Aorta (tissue), 5 donors: ENCODE measurements around the gene BTBD10. TPM values are rescaled to one million over a fixed set of nuclear protein-coding genes. Genes with fewer than 3 reads are reported as not detected.
"Not testable (repeated sequence)": the region's sequence is repeated elsewhere in the genome, so short reads cannot be mapped to it uniquely, and the experiment has no call there.

Experiments used
- ATAC-seq: fragments of 200-7000 bp; cut with Tn5 transposase; one replicate; pipeline ENCODE4 v1.9.1; 2022; ENCODE audit warnings: moderate library complexity; ENCODE audit not compliant: low FRiP score
- DNase-seq, 2 donors: peaks; one replicate each; pipeline ENCODE4 v3.0.0-alpha.2; 2020
- H3K27ac ChIP-seq, 2 donors: one replicate each; pipeline ENCODE4 v1.5.1; 2013; ENCODE audit warnings: low read length in 2 of 2, mild to moderate bottlenecking in 2 of 2, moderate library complexity in 2 of 2, control low read depth in 1 of 2, inconsistent platforms in 1 of 2, low read depth in 1 of 2
- H3K27me3 ChIP-seq, 2 donors: one replicate each; pipeline ENCODE4 v1.6.1; 2013; ENCODE audit warnings: control low read depth in 1 of 2, low read length in 1 of 2, mild to moderate bottlenecking in 1 of 2, moderate library complexity in 1 of 2; ENCODE audit not compliant: insufficient read depth in 2 of 2, control insufficient read depth in 1 of 2
- H3K36me3 ChIP-seq, 2 donors: one replicate each; pipeline ENCODE4 v1.6.1; 2013; ENCODE audit warnings: control low read depth in 1 of 2, low read length in 1 of 2, mild to moderate bottlenecking in 1 of 2; ENCODE audit not compliant: insufficient read depth in 2 of 2, control insufficient read depth in 1 of 2
- H3K4me1 ChIP-seq, 2 donors: one replicate each; pipeline ENCODE4 v1.6.1; 2013; ENCODE audit warnings: low read length in 2 of 2, control low read depth in 1 of 2, mild to moderate bottlenecking in 1 of 2, moderate library complexity in 1 of 2; ENCODE audit not compliant: insufficient read depth in 2 of 2, control insufficient read depth in 1 of 2
- H3K4me3 ChIP-seq, 2 donors: one replicate each; pipeline ENCODE4 v1.5.1; 2013; ENCODE audit warnings: low read length in 2 of 2, control low read depth in 1 of 2, mild to moderate bottlenecking in 1 of 2
- H3K9me3 ChIP-seq: one replicate; pipeline ENCODE4 v1.6.1; 2013; ENCODE audit warnings: mild to moderate bottlenecking, low read length; ENCODE audit not compliant: control insufficient read depth
- WGBS, 2 donors: extraction: QIAGEN DNeasy Blood & Tissue Kit; methylation state at CpG; one replicate each; pipeline ENCODE4 v1.1.7; 2013; 5-methylcytosine and 5-hydroxymethylcytosine counted together
- intact Hi-C, 2 donors: fragments of 100-400 bp; cut with DNase I; formaldehyde crosslinking; loops; one replicate each; pipeline versions ENCODE4 v1.14.2 to v1.15.0; 2022
- polyA plus RNA-seq, 2 donors: library from polyadenylated mRNA; stranded (reverse); fragments of 200-250 nt; gene quantifications; one replicate each; pipeline ENCODE4 v1.2.3, GENCODE V29; 2013
- total RNA-seq, 2 donors: library from RNA; stranded (reverse); fragmentation: NEBNext Ultra II Directional; extraction: Animal tissue kit (Norgen Biotek cat#: 25700); gene quantifications; one replicate each; pipeline ENCODE4 v1.2.1, GENCODE V29; 2021
- donor health status: healthy with polysubstance abuse.
- donor health status: Bipolar disorder and iron deficiency.
- donor health status: DM: no; HTN: no; CAD: no.
- donor health status: DM: no; HTN: no; CAD: no.
- donor health status: DM: yes; HTN: yes; CAD: no.

Gene BTBD10
- total and polyA plus RNA-seq, 4 donors = 19.2 to 35.3 (median 29.9) TPM

DNA sequence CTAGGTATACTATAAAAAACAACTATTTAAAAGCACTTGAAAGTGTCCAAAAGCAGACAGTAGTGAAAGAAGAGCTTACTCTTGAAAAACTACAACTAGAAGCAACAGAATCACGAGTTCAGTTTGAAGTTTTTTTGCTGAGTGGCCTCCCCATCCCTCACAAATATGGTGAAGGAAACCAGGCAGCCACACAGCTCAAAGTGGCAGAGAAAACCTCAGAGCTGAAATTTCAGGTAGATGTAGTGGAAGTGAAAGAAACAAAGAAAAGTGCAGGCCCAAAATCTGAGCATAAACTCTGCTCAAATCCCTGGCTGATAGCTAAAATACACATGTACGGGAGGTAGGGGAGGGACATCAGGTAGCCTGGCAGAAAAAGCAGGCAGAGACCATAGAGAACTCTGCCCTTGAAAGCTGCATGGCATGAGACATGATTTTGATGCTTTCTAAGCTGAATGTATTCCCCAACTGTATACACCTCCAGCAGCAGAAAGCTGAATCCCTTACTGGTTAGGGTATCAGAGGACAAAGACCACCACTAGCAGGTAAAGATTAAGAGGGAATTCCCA, 12.1 kb downstream of the BTBD10 start:
- Histone ChIP-seq H3K4me1 (no peaks in the 10 kb centered on the region), H3K27me3 (no peaks in the 10 kb centered on the region), H3K36me3 (no peaks in the 10 kb centered on the region), H3K4me3 (no peak overlapping the region), H3K27ac (no peak overlapping the region), H3K9me3 (no peaks in the 10 kb centered on the region)
- ATAC-seq (no peak), DNase-seq (no peak)
- intact Hi-C loops = no loop called here
- 84 to 92% methylated on average over 2 of the region's 2 CpGs for WGBS, 2 donors

GRCh38 chr11:13449522-13449921, 13.5 kb downstream of the BTBD10 start:
- H3K27me3 ChIP-seq = no peaks in the 10 kb centered on the region
- no peaks in the 10 kb centered on the region for H3K4me1 ChIP-seq
- no peak for ATAC-seq
- no peaks in the 10 kb centered on the region for H3K36me3 ChIP-seq
- intact Hi-C loops = loop anchor here in 1 of 2 donors (10.0 kb wide), 1 partner anchor 575 kb away; no protein-coding TSS in a partner anchor
- H3K9me3 ChIP-seq = no peaks in the 10 kb centered on the region
- no peak for DNase-seq
- H3K27ac ChIP-seq = no peak overlapping the region
- no peak overlapping the region for H3K4me3 ChIP-seq
- WGBS, 2 donors = 0 to 68% methylated on average over 1 of the region's 1 CpG

GRCh38 chr11:13448876-13449275, 14.1 kb downstream of the BTBD10 start:
- ATAC-seq (peak; percentile 84), DNase-seq (peak in 1 of 2 donors; percentile 50)
- H3K36me3 ChIP-seq = no peaks in the 10 kb centered on the region
- no peaks in the 10 kb centered on the region for H3K4me1 ChIP-seq
- intact Hi-C loops = loop anchor here in 1 of 2 donors (10.0 kb wide), 1 partner anchor 576 kb away; no protein-coding TSS in a partner anchor
- WGBS, 2 donors = 14% methylated on average over 2 of the region's 2 CpGs
- no peaks in the 10 kb centered on the region for H3K9me3 ChIP-seq
- no peak overlapping the region for H3K4me3 ChIP-seq
- H3K27ac ChIP-seq = peak overlapping the region in 1 of 2 donors; percentile 67
- no peaks in the 10 kb centered on the region for H3K27me3 ChIP-seq

GRCh38 chr11:13446444-13446843, 16.6 kb downstream of the BTBD10 start:
- Histone ChIP-seq H3K9me3 (no peaks in the 10 kb centered on the region), H3K27ac (no peak overlapping the region), H3K4me1 (no peaks in the 10 kb centered on the region), H3K36me3 (no peaks in the 10 kb centered on the region), H3K4me3 (no peak overlapping the region), H3K27me3 (no peaks in the 10 kb centered on the region)
- no peak for ATAC-seq
- intact Hi-C loops = loop anchor here in 1 of 2 donors (10.0 kb wide), 1 partner anchor 578 kb away; no protein-coding TSS in a partner anchor
- no peak for DNase-seq

- WGBS, 2 donors = 94% methylated on average over 2 of the region's 2 CpGs
- Histone ChIP-seq H3K4me1 (no peaks in the 10 kb centered on the region), H3K36me3 (no peaks in the 10 kb centered on the region), H3K4me3 (no peak overlapping the region), H3K27ac (no peak overlapping the region), H3K27me3 (no peaks in the 10 kb centered on the region), H3K9me3 (no peaks in the 10 kb centered on the region)
- intact Hi-C loops = loop anchor here in 1 of 2 donors (10.0 kb wide), 1 partner anchor 579 kb away; no protein-coding TSS in a partner anchor
- DNase-seq = no peak
- no peak for ATAC-seq
These were observed 17.4 kb downstream of the BTBD10 start for GRCh38 chr11:13445588-13445987.

DNA sequence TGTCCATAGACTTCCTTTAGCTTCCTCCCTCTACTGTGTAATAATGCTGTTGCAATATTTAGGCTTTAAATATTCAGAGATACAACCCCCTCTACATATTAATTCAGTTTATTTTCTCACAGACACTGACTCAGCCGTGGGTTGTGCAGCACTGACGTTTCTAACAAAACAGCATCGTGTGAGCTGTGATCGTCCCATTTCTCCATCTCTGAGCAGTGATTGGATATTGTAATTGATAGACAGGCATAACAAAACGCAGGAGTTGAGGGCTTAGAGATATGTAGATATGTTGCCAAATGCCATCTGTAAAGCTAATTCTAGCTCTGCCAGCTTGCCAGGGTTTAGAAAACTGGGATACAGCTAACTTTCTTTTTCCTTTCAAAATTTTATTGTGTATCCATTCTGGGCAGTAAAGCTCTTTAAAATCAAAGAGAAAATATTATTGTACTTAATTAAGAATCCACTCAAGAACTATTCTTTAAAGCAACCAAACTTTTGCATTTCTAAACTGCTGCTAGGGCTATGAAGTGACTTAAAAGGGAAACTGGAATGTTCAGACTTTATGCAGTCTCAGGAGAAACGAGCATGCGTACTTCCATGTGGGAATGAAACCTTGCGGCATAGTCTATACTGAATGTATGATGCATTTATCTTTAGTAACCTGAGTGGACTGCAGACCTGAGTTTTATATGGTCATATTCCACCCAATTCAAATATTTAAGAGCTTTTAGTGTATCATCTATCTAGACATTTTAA, 22.7 kb downstream of the BTBD10 start:
- Histone ChIP-seq H3K36me3 (no peaks in the 10 kb centered on the region), H3K27me3 (no peaks in the 10 kb centered on the region), H3K27ac (peak overlapping the region in 1 of 2 donors; percentile 57), H3K9me3 (no peaks in the 10 kb centered on the region), H3K4me1 (peaks cover 0 to 3% of the 10 kb centered on the region in 2 donors), H3K4me3 (peak overlapping the region; percentile 26 to 84)
- 4 to 5% methylated on average over 8 of the region's 8 CpGs for WGBS, 2 donors
- intact Hi-C loops = loop anchor here in 1 of 2 donors (10.0 kb wide), 1 partner anchor 585 kb away; no protein-coding TSS in a partner anchor
- DNase-seq (peak in 1 of 2 donors; percentile 44), ATAC-seq (peak; percentile 85)

GRCh38 chr11:13438291-13438690, 24.7 kb downstream of the BTBD10 start:
- 93 to 99% methylated on average over 1 of the region's 1 CpG for WGBS, 2 donors
- no peak for DNase-seq
- H3K27me3 ChIP-seq = no peaks in the 10 kb centered on the region
- H3K4me1 ChIP-seq = peaks cover 0 to 3% of the 10 kb centered on the region in 2 donors
- H3K4me3 ChIP-seq = no peak overlapping the region
- no peak for ATAC-seq
- H3K9me3 ChIP-seq = no peaks in the 10 kb centered on the region
- H3K27ac ChIP-seq = no peak overlapping the region
- intact Hi-C loops = no loop called here
- no peaks in the 10 kb centered on the region for H3K36me3 ChIP-seq

DNA sequence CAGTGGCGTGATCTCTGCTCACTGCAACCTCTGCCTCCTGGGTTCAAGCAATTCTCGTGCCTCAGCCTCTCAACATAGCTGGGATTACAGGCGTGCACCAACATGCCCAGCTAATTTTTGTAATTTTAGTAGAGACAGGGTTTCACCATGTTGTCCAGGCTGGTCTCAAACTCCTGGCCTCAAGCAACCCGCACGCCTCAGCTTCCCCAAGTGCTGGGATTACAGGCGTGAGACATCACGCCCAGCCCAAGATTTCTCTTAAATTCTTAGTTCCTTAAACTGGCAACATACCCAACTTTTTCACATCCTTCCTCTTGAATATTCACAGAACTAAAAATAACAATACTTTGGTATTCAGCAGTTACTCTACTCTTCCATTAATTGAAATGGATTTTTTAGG, 26.2 kb downstream of the BTBD10 start:
- H3K27me3 ChIP-seq, intact Hi-C loops, H3K4me1 ChIP-seq, H3K36me3 ChIP-seq, H3K27ac ChIP-seq, ATAC-seq, H3K9me3 ChIP-seq, H3K4me3 ChIP-seq: not testable (repeated sequence)
- WGBS, 2 donors = 96 to 98% methylated on average over 7 of the region's 7 CpGs
- peak in 1 of 2 donors; percentile 47 for DNase-seq
